Ramos (cell line): ENCODE measurements around the gene SULT1B1.

Experiments
- in situ Hi-C: fragments of 300-500 bp; cut with MboI; formaldehyde crosslinking; loops from one replicate; pipeline ENCODE4 v1.14.3; 2022; ENCODE audit warnings: low sequenced_read_pairs; ENCODE audit not compliant: unreplicated experiment

Gene SULT1B1

GRCh38 chr4:69753686-69754085, 6.7 kb downstream of the SULT1B1 start:
- in situ Hi-C loops: no loop called here

- in situ Hi-C loops: no loop called here
Measured at GRCh38 chr4:69750346-69750745, 10.1 kb downstream of the SULT1B1 start.

GRCh38 chr4:69749771-69750170, 10.6 kb downstream of the SULT1B1 start:
- in situ Hi-C loops: no loop called here

GRCh38 chr4:69748173-69748572, 12.2 kb downstream of the SULT1B1 start:
- in situ Hi-C loops: no loop called here

DNA sequence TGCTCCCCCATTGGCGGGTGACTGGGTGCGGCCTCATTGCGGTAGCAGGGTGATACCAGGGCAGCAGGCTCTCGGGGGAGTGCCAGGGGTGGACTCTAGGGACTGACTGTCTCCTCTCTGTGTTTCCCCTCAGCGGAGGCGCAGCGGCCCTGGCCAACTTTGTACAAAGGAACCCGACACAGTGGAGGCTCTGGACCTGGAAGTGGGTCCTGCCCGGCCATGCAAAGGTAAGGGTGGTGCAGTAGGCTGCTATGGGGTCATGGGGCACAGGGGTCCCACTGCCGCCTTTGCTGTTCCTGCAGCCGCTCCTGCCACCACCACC, 16.3 kb downstream of the SULT1B1 start:
- in situ Hi-C loops: no loop called here

DNA sequence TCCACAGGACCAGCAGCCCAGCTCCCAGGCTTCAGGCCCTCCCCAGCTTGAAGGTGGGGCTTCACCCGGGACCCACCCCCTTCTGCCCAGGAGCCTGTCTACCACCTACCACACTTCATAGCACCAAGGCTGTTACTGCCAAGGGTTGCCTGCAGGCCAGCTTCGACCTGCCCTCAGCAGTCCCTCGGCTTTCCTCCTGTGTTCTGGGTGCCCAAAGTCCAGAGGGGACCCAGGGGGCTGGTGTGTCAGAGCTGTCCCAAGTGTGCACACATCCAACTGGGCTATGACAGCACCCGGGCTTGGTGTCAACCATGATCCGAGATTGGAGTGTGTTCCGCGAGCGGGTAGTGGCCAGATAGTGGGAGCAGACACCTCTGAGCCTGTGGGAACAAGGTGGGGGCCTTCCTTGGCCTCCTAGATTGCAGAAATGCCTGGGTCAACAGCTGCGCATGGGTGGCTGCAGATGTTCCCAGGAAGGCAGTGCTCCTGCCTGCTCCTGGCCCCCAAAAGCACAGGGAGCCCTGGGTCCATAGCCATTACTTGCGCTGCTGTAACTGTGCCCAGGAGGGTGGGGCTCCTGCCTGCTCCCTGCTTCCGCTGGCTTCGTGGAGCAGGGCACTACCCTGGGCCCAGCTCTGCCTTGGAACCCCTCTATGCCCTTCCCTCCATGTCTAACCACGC, 16.8 kb downstream of the SULT1B1 start:
- in situ Hi-C loops: no loop called here

DNA sequence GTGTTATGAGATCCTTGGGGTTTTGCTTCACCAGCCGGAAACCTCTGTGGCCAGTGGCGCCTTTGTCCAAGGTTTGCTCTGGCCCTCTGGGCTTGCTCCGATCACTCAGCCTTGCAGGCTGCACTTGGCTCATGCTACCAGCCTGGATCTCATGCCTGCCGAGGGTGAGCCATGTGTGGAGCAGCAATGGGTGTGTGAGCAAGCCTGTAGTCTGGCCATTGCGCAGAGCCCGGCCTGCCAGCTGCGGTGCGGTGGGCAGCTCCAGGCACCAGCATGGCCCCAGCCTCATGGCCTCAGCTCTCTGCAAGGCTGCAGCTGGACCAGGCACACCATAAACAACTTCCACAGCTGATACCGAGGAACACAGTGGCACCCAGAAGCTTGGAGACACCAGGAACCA, 17.8 kb downstream of the SULT1B1 start:
- in situ Hi-C loops: no loop called here

- in situ Hi-C loops: no loop called here
Measured at GRCh38 chr4:69738872-69739271, 21.5 kb downstream of the SULT1B1 start.

DNA sequence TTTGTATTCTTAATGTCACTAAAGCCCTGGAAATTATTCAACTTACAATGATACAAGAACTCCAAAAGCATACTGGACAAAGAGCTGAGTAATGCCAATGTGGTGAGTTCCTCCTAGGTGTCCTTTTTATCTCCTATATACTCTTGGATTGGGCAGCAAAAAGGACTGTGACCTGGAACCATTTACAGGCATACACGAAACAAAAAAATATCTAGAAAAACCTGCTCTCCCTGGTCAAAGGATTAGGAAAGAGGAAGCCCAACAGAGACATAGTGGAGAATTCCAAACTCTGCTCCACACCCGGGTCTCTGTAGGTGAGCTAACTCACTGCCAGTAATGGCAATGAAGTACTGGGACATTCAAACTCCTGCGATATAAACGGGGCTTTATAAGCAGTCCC, 25.3 kb downstream of the SULT1B1 start:
- in situ Hi-C loops: no loop called here

- in situ Hi-C loops: no loop called here
Measured at GRCh38 chr4:69731847-69732246, 28.6 kb downstream of the SULT1B1 start.

- in situ Hi-C loops: no loop called here
Measured at GRCh38 chr4:69731241-69731640, 29.2 kb downstream of the SULT1B1 start.

DNA sequence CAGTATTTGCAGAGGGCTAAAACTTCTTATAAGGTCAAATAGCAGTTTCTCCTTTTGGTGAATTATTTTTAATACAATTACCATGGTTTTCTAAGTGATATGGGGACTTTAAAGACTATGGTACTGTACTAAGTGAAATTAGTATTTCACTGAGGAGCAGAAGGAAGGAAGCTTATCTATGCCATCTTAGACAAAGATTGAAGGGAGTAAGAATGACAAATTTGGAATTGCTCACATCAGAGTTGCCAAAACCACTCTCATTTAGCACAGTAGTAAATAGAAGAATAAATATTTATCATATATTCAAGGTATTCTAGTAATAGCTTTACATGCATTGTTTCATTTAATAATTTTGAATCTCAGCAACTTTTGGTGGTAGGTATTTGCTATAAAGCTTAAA, 30.4 kb downstream of the SULT1B1 start:
- in situ Hi-C loops: no loop called here

- in situ Hi-C loops: no loop called here
Measured at GRCh38 chr4:69727926-69728325, 32.5 kb downstream of the SULT1B1 start.

- in situ Hi-C loops: no loop called here
Measured at GRCh38 chr4:69727426-69727825, 33.0 kb downstream of the SULT1B1 start.

GRCh38 chr4:69726971-69727370, 33.4 kb downstream of the SULT1B1 start:
- in situ Hi-C loops: no loop called here

GRCh38 chr4:69718396-69719271, 41.8 kb downstream of the SULT1B1 start:
- in situ Hi-C loops: no loop called here

DNA sequence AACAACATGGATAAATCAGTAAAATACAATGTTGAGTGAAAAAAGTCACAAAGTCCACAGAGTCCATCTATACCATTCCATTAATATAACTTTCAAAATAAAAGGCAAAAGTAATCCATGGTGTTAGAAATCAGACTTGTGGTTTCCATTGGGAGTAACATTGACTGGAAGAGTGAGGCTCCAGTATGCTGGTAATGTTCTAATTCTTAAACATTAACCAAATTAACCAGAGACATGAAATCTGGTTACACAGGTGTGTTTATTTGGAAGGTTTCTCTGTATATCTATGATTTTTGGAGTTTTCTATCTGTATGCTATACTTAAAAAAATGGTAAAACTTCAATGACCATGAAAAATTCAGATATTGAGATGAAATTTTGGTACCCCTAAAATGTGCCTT, 42.6 kb downstream of the SULT1B1 start:
- in situ Hi-C loops: no loop called here

DNA sequence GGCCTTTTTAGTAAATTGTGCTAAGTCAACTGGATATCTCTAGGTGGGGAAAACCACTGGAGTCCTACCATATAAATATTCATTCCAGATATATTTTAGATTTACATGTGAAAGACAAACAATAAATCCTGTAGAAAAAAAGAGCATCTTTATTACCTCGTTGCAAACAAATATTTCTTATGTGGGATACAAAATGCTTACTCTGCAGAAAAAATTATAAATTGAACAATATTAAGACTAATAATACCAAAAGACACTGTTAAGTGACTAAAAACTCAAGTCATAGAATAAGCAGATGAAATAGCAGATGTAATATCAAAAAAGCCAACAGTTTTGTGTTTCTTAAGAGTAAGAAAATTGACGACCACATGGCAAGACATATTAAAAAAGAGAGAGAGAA, 43.8 kb downstream of the SULT1B1 start:
- in situ Hi-C loops: no loop called here

DNA sequence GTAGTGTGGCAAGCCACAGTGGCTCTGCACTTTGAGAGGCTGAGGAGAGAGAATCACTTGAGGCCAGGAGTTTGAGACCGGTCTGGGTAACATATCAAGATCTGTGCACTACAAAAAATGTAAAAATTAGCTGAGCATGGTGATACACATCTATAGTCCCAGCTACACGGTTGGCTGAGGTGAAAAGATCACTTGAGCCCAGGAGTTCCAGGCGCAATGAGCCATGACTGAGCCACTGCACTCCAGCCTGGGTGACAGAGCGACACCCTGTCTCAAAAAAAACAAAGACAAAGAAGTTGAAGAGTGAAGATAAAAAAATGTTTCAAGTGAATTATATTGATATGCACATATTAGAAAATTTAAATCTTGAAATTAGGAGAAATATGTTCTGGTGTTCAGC, 46.3 kb downstream of the SULT1B1 start:
- in situ Hi-C loops: no loop called here

DNA sequence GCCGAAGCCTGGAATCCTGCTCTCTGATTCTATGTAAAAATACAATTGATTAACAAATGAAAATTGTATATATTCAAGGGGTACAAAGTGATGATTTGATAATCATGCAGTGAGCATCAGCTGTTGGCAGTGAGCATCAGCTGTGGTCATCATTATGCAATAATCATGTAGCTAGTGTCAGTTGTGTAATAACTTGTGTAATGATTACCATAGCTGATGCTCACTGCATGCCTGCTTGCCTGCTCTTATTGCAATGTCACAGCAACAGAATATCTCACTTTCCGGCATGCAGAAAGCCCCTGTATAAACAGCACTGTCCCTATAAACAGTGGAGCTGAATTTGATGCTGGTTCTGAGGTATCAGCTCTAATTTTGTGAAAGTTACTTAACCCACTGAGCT, 46.8 kb downstream of the SULT1B1 start:
- in situ Hi-C loops: no loop called here

DNA sequence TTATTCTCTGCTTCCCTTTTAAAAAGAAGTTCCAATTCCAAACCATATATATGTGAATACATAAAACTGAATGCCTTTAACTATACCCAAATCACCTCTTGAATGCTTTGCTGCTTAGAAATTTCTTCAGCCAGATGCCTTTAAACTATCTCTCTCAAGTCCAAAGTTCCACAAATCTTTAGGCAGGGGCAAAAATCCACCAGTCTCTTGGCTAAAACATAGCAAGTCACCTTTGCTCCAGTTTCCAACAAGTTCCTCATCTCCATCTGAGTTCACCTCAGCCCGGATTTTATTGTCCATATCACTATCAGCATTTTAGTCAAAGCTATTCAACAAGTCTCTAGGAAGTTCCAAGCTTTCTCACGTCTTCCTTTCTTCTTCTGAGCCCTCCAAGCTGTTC, 49.8 kb downstream of the SULT1B1 start:
- in situ Hi-C loops: no loop called here

DNA sequence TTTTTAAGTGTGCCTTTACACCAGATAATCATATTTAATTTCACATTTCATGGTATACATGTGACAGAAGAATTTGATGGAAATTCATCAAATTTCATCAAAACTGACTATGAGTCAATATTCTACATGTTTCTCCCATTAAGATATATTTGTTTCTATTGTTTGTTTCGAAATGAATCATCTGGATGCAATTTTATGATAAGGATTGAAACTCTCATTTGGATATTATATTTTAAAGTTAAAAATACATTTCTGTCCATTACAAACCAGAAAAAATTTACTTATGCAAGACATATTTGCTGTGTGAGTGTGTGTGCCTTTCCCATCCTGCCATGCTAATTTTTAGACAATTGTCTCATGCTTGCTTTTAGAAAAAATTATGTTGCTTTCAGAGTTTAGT, 52.2 kb downstream of the SULT1B1 start:
- in situ Hi-C loops: no loop called here
